Aorta (tissue), 5 donors: ENCODE data around the gene EN2. TPM values are rescaled to one million over a fixed set of nuclear protein-coding genes. Genes with fewer than 3 reads are reported as not detected.

Experiments used
- ATAC-seq: fragments of 200-7000 bp; cut with Tn5 transposase; one replicate; pipeline ENCODE4 v1.9.1; 2022; ENCODE audit warnings: moderate library complexity; ENCODE audit not compliant: low FRiP score
- DNase-seq, 2 donors: peaks; one replicate each; pipeline ENCODE4 v3.0.0-alpha.2; 2020
- H3K27ac ChIP-seq, 2 donors: one replicate each; pipeline ENCODE4 v1.5.1; 2013; ENCODE audit warnings: low read length in 2 of 2, mild to moderate bottlenecking in 2 of 2, moderate library complexity in 2 of 2, control low read depth in 1 of 2, inconsistent platforms in 1 of 2, low read depth in 1 of 2
- H3K27me3 ChIP-seq, 2 donors: one replicate each; pipeline ENCODE4 v1.6.1; 2013; ENCODE audit warnings: control low read depth in 1 of 2, low read length in 1 of 2, mild to moderate bottlenecking in 1 of 2, moderate library complexity in 1 of 2; ENCODE audit not compliant: insufficient read depth in 2 of 2, control insufficient read depth in 1 of 2
- H3K36me3 ChIP-seq, 2 donors: one replicate each; pipeline ENCODE4 v1.6.1; 2013; ENCODE audit warnings: control low read depth in 1 of 2, low read length in 1 of 2, mild to moderate bottlenecking in 1 of 2; ENCODE audit not compliant: insufficient read depth in 2 of 2, control insufficient read depth in 1 of 2
- H3K4me1 ChIP-seq, 2 donors: one replicate each; pipeline ENCODE4 v1.6.1; 2013; ENCODE audit warnings: low read length in 2 of 2, control low read depth in 1 of 2, mild to moderate bottlenecking in 1 of 2, moderate library complexity in 1 of 2; ENCODE audit not compliant: insufficient read depth in 2 of 2, control insufficient read depth in 1 of 2
- H3K4me3 ChIP-seq, 2 donors: one replicate each; pipeline ENCODE4 v1.5.1; 2013; ENCODE audit warnings: low read length in 2 of 2, control low read depth in 1 of 2, mild to moderate bottlenecking in 1 of 2
- H3K9me3 ChIP-seq: one replicate; pipeline ENCODE4 v1.6.1; 2013; ENCODE audit warnings: mild to moderate bottlenecking, low read length; ENCODE audit not compliant: control insufficient read depth
- WGBS, 2 donors: extraction: QIAGEN DNeasy Blood & Tissue Kit; methylation state at CpG; one replicate each; pipeline ENCODE4 v1.1.7; 2013; 5-methylcytosine and 5-hydroxymethylcytosine counted together
- intact Hi-C, 2 donors: fragments of 100-400 bp; cut with DNase I; formaldehyde crosslinking; loops; one replicate each; pipeline versions ENCODE4 v1.14.2 to v1.15.0; 2022
- polyA plus RNA-seq, 2 donors: library from polyadenylated mRNA; stranded (reverse); fragments of 200-250 nt; gene quantifications; one replicate each; pipeline ENCODE4 v1.2.3, GENCODE V29; 2013
- total RNA-seq, 2 donors: library from RNA; stranded (reverse); fragmentation: NEBNext Ultra II Directional; extraction: Animal tissue kit (Norgen Biotek cat#: 25700); gene quantifications; one replicate each; pipeline ENCODE4 v1.2.1, GENCODE V29; 2021
- donor health status: healthy with polysubstance abuse.
- donor health status: Bipolar disorder and iron deficiency.
- donor health status: DM: no; HTN: no; CAD: no.
- donor health status: DM: no; HTN: no; CAD: no.
- donor health status: DM: yes; HTN: yes; CAD: no.

Gene EN2
- total and polyA plus RNA-seq, 4 donors = not detected

GRCh38 chr7:155490697-155491628 is 33.0 kb downstream of the EN2 start:
- Histone ChIP-seq H3K9me3 (no peaks in the 10 kb centered on the region), H3K4me1 (no peaks in the 10 kb centered on the region), H3K4me3 (peak overlapping the region; percentile 5 to 16), H3K27me3 (no peaks in the 10 kb centered on the region), H3K27ac (no peak overlapping the region), H3K36me3 (no peaks in the 10 kb centered on the region)
- ATAC-seq (peak; percentile 63), DNase-seq (peak; percentile 79 to 88)
- intact Hi-C loops = no loop called here
- 18 to 23% methylated on average over 41 to 47 of the region's 47 CpGs for WGBS, 2 donors

- Histone ChIP-seq H3K36me3 (no peaks in the 10 kb centered on the region), H3K9me3 (no peaks in the 10 kb centered on the region), H3K4me3 (no peak overlapping the region), H3K4me1 (no peaks in the 10 kb centered on the region), H3K27ac (no peak overlapping the region), H3K27me3 (no peaks in the 10 kb centered on the region)
- ATAC-seq (no peak), DNase-seq (no peak)
- intact Hi-C loops = no loop called here
- WGBS, 2 donors = 52 to 62% methylated on average over 11 of the region's 11 CpGs
These were observed 33.9 kb downstream of the EN2 start for GRCh38 chr7:155491812-155492211.

GRCh38 chr7:155493744-155494538 is 36.0 kb downstream of the EN2 start:
- no peaks in the 10 kb centered on the region for H3K9me3 ChIP-seq
- H3K4me3 ChIP-seq = no peak overlapping the region
- ATAC-seq (no peak), DNase-seq (peak in 1 of 2 donors; percentile 63)
- H3K36me3 ChIP-seq = no peaks in the 10 kb centered on the region
- intact Hi-C loops = no loop called here
- H3K27ac ChIP-seq = no peak overlapping the region
- H3K27me3 ChIP-seq = no peaks in the 10 kb centered on the region
- H3K4me1 ChIP-seq = no peaks in the 10 kb centered on the region
- WGBS, 2 donors = 75 to 77% methylated on average over 33 of the region's 33 CpGs

- DNase-seq (peak in 1 of 2 donors; percentile 66), ATAC-seq (no peak)
- no peaks in the 10 kb centered on the region for H3K9me3 ChIP-seq
- H3K27ac ChIP-seq = no peak overlapping the region
- intact Hi-C loops = no loop called here
- H3K4me3 ChIP-seq = no peak overlapping the region
- no peaks in the 10 kb centered on the region for H3K36me3 ChIP-seq
- no peaks in the 10 kb centered on the region for H3K4me1 ChIP-seq
- no peaks in the 10 kb centered on the region for H3K27me3 ChIP-seq
- 82 to 88% methylated on average over 16 of the region's 16 CpGs for WGBS, 2 donors
These were observed 36.6 kb downstream of the EN2 start for GRCh38 chr7:155494551-155494950.

- ATAC-seq (no peak), DNase-seq (peak in 1 of 2 donors; percentile 61)
- Histone ChIP-seq H3K36me3 (no peaks in the 10 kb centered on the region), H3K4me1 (no peaks in the 10 kb centered on the region), H3K27me3 (no peaks in the 10 kb centered on the region), H3K9me3 (no peaks in the 10 kb centered on the region), H3K4me3 (no peak overlapping the region), H3K27ac (no peak overlapping the region)
- intact Hi-C loops = no loop called here
- 88% methylated on average over 13 of the region's 13 CpGs for WGBS, 2 donors
These were observed 37.7 kb downstream of the EN2 start for GRCh38 chr7:155495440-155496248.

- Histone ChIP-seq H3K27ac (no peak overlapping the region), H3K9me3 (no peaks in the 10 kb centered on the region), H3K4me3 (no peak overlapping the region), H3K36me3 (no peaks in the 10 kb centered on the region), H3K27me3 (no peaks in the 10 kb centered on the region), H3K4me1 (no peaks in the 10 kb centered on the region)
- intact Hi-C loops = no loop called here
- 87 to 90% methylated on average over 23 of the region's 23 CpGs for WGBS, 2 donors
- DNase-seq (peak in 1 of 2 donors; percentile 62), ATAC-seq (no peak)
These were observed 38.5 kb downstream of the EN2 start for GRCh38 chr7:155496267-155497005.

- DNase-seq (no peak), ATAC-seq (peak; percentile 54)
- Histone ChIP-seq H3K27ac (no peak overlapping the region), H3K9me3 (no peaks in the 10 kb centered on the region), H3K4me1 (no peaks in the 10 kb centered on the region), H3K36me3 (no peaks in the 10 kb centered on the region), H3K4me3 (no peak overlapping the region), H3K27me3 (no peaks in the 10 kb centered on the region)
- intact Hi-C loops = no loop called here
- 76% methylated on average over 26 of the region's 26 CpGs for WGBS, 2 donors
These were observed 39.4 kb downstream of the EN2 start for GRCh38 chr7:155497149-155497901.
